ENCODE data around the gene PLAAT4.
"Not testable (repeated sequence)": the region's sequence is repeated elsewhere in the genome, so short reads cannot be mapped to it uniquely, and the experiment has no call there.

The PLAAT4 gene

GRCh38 chr11:63511048-63511748, 25.4 kb upstream of the PLAAT4 start:
- no peak for DNase-seq

- DNase-seq = no peak
Observed at GRCh38 chr11:63512816-63513215, 23.8 kb upstream of the PLAAT4 start.

GRCh38 chr11:63516109-63516508, 20.5 kb upstream of the PLAAT4 start:
- DNase-seq = no peak

- DNase-seq = no peak
Observed at GRCh38 chr11:63517156-63517555, 19.5 kb upstream of the PLAAT4 start.

- no peak for DNase-seq
Observed at GRCh38 chr11:63518548-63518947, 18.1 kb upstream of the PLAAT4 start.

GRCh38 chr11:63520606-63521170, 15.9 kb upstream of the PLAAT4 start:
- no peak for DNase-seq

- DNase-seq = no peak
Observed at GRCh38 chr11:63521896-63522295, 14.7 kb upstream of the PLAAT4 start.

GRCh38 chr11:63523151-63523550, 13.5 kb upstream of the PLAAT4 start:
- no peak for DNase-seq

- no peak for DNase-seq
Observed at GRCh38 chr11:63527667-63528066, 8.9 kb upstream of the PLAAT4 start.

GRCh38 chr11:63528156-63528555, 8.5 kb upstream of the PLAAT4 start:
- DNase-seq = not testable (repeated sequence)

GRCh38 chr11:63528729-63529278, 7.8 kb upstream of the PLAAT4 start:
- DNase-seq = not testable (repeated sequence)

GRCh38 chr11:63529373-63529772, 7.2 kb upstream of the PLAAT4 start:
- DNase-seq = not testable (repeated sequence)

- no peak for DNase-seq
Observed at GRCh38 chr11:63530021-63530420, 6.6 kb upstream of the PLAAT4 start.

- DNase-seq = not testable (repeated sequence)
Observed at GRCh38 chr11:63531074-63531792, 5.4 kb upstream of the PLAAT4 start.

- DNase-seq = no peak
Observed at GRCh38 chr11:63532117-63532516, 4.5 kb upstream of the PLAAT4 start.

- no peak for DNase-seq
Observed at GRCh38 chr11:63532799-63533475, 3.7 kb upstream of the PLAAT4 start.

GRCh38 chr11:63534076-63534475, 2.5 kb upstream of the PLAAT4 start:
- no peak for DNase-seq

GRCh38 chr11:63534895-63535461, 1.6 kb upstream of the PLAAT4 start:
- no peak for DNase-seq

- no peak for DNase-seq
Observed at GRCh38 chr11:63535734-63536133, 874 bp upstream of the PLAAT4 start.

- no peak for DNase-seq
Observed at GRCh38 chr11:63537293-63538101, 889 bp downstream of the PLAAT4 start.

GRCh38 chr11:63542506-63542905, 5.9 kb downstream of the PLAAT4 start:
- not testable (repeated sequence) for DNase-seq

GRCh38 chr11:63543711-63544110, 7.1 kb downstream of the PLAAT4 start:
- DNase-seq = no peak
